RWPE1 (cell line): ENCODE measurements around the gene ZFYVE16.
"Not testable (repeated sequence)": the region's sequence is repeated elsewhere in the genome, so short reads cannot be mapped to it uniquely, and the experiment has no call there.

Experiments used
- CTCF ChIA-PET: fragments of 350-600 bp; sonication (Branson Sonifier 250); formaldehyde crosslinking; extraction: SDS; loops from one replicate; lab custom pipeline; 2021; lab: Yijun Ruan, JAX
- POLR2A ChIA-PET: fragments of 400-600 bp; formaldehyde crosslinking; extraction: SDS; loops from one replicate; lab custom pipeline; 2020; ENCODE audit warnings: antibody characterized with exemption; ENCODE audit not compliant: low non-redundant PET; lab: Yijun Ruan, JAX
- DNase-seq: peaks from one replicate; pipeline ENCODE4 v3.0.0; 2012; ENCODE audit warnings: low spot score
- H3K27ac ChIP-seq: fragments of 450-650 bp; 2 replicates; pipeline ENCODE4 v1.5.1; 2017
- CTCF ChIP-seq: fragments of 450-650 bp; conservative IDR thresholded peaks from 2 replicates; pipeline ENCODE4 v1.5.1; 2017; ENCODE audit warnings: low read depth, mild to moderate bottlenecking

The ZFYVE16 gene

GRCh38 chr5:80491296-80491695 is 83.4 kb downstream of the ZFYVE16 start:
- POLR2A ChIA-PET: no interaction called here
- no peak overlapping the region for H3K27ac ChIP-seq
- TF ChIP-seq CTCF: no peak
- DNase-seq: no peak
- CTCF ChIA-PET: interaction anchor here (0.7 kb wide), 1 partner anchor 15 kb away, joined by 3 read pairs; no protein-coding TSS in a partner anchor

- H3K27ac ChIP-seq: no peak overlapping the region
- POLR2A ChIA-PET: no interaction called here
- DNase-seq: no peak
- CTCF ChIA-PET: interaction anchor here (0.6 kb wide), 1 partner anchor 118 kb away, joined by 9 read pairs; no protein-coding TSS in a partner anchor
- TF ChIP-seq CTCF: no peak
Measured at GRCh38 chr5:80492741-80493140, 84.9 kb downstream of the ZFYVE16 start.

GRCh38 chr5:80493443-80493842 is 85.6 kb downstream of the ZFYVE16 start:
- POLR2A ChIA-PET, H3K27ac ChIP-seq, DNase-seq, CTCF ChIA-PET: not testable (repeated sequence)

GRCh38 chr5:80495891-80496290 is 88.0 kb downstream of the ZFYVE16 start:
- TF ChIP-seq CTCF: no peak
- no peak for DNase-seq
- H3K27ac ChIP-seq: no peak overlapping the region
- ChIA-PET POLR2A (no interaction called here), CTCF (interaction anchor here (0.6 kb wide), 1 partner anchor 669 kb away, joined by 3 read pairs; no protein-coding TSS in a partner anchor)

- H3K27ac ChIP-seq: no peak overlapping the region
- CTCF ChIA-PET: interaction anchor here (0.7 kb wide), 1 partner anchor 120 kb away, joined by 3 read pairs; no protein-coding TSS in a partner anchor
- no peak for DNase-seq
- POLR2A ChIA-PET: no interaction called here
- TF ChIP-seq CTCF: no peak
Measured at GRCh38 chr5:80502800-80503199, 94.9 kb downstream of the ZFYVE16 start.

- no peak for DNase-seq
- no peak for TF ChIP-seq CTCF
- CTCF ChIA-PET: interaction anchor here (0.6 to 0.7 kb wide), 2 partner anchors 16 to 119 kb away, joined by 3 read pairs; no protein-coding TSS in a partner anchor
- POLR2A ChIA-PET: no interaction called here
- H3K27ac ChIP-seq: no peak overlapping the region
Measured at GRCh38 chr5:80503641-80504040, 95.8 kb downstream of the ZFYVE16 start.

- no peak overlapping the region for H3K27ac ChIP-seq
- POLR2A ChIA-PET: no interaction called here
- CTCF ChIA-PET: no interaction called here
- no peak for TF ChIP-seq CTCF
- no peak for DNase-seq
Measured at GRCh38 chr5:80504833-80505232, 97.0 kb downstream of the ZFYVE16 start.
